ENCODE measurements around the gene DCST1.
A peak's percentile ranks its signal among the peaks of the same experiment; 100 is the strongest.

The DCST1 gene

GRCh38 chr1:155001675-155002463, 31.8 kb upstream of the DCST1 start:
- DNase-seq = peak; percentile 96

GRCh38 chr1:155002464-155003226, 31.0 kb upstream of the DCST1 start, which contains the start of gene ZBTB7B:
TSS of gene ZBTB7B (plus strand) at chr1:155002802. CDS start at chr1:155014661, 11,859 bp downstream.
- no peak for DNase-seq

GRCh38 chr1:155003227-155003765, 30.3 kb upstream of the DCST1 start:
- DNase-seq = no peak

- DNase-seq = no peak
Measured at GRCh38 chr1:155003766-155004351, 29.8 kb upstream of the DCST1 start.

GRCh38 chr1:155004352-155005075, 29.1 kb upstream of the DCST1 start:
- no peak for DNase-seq

GRCh38 chr1:155005076-155006011, 28.3 kb upstream of the DCST1 start:
- no peak for DNase-seq

GRCh38 chr1:155006601-155007101, 27.0 kb upstream of the DCST1 start:
- no peak for DNase-seq

- no peak for DNase-seq
Measured at GRCh38 chr1:155007251-155007828, 26.3 kb upstream of the DCST1 start.

- DNase-seq = no peak
Measured at GRCh38 chr1:155008015-155008941, 25.3 kb upstream of the DCST1 start.

- no peak for DNase-seq
Measured at GRCh38 chr1:155009221-155009711, 24.4 kb upstream of the DCST1 start.

- no peak for DNase-seq
Measured at GRCh38 chr1:155009742-155010141, 23.9 kb upstream of the DCST1 start.

- DNase-seq = no peak
Measured at GRCh38 chr1:155010211-155010918, 23.3 kb upstream of the DCST1 start.

GRCh38 chr1:155011004-155011416, 22.6 kb upstream of the DCST1 start:
- no peak for DNase-seq

GRCh38 chr1:155011437-155012025, 22.1 kb upstream of the DCST1 start:
- DNase-seq = no peak

GRCh38 chr1:155012026-155012546, 21.5 kb upstream of the DCST1 start:
- peak; percentile 65 for DNase-seq

- DNase-seq = no peak
Measured at GRCh38 chr1:155012776-155013602, 20.6 kb upstream of the DCST1 start.

- no peak for DNase-seq
Measured at GRCh38 chr1:155013632-155014031, 20.0 kb upstream of the DCST1 start.
